HG03565 (cell line): ENCODE data around the gene CD248.

Experiments
- ATAC-seq: cut with Tn5 transposase; IDR thresholded peaks from one replicate; pipeline ENCODE4 v1.9.1; 2021; ENCODE audit warnings: mild to moderate bottlenecking, moderate library complexity; ENCODE audit not compliant: unreplicated experiment

The CD248 gene

GRCh38 chr11:66341502-66342126 lies 24.8 kb upstream of the CD248 start:
- no peak for ATAC-seq

GRCh38 chr11:66340596-66341501 lies 24.0 kb upstream of the CD248 start:
- ATAC-seq = no peak

GRCh38 chr11:66339686-66340483 lies 23.0 kb upstream of the CD248 start:
- ATAC-seq = no peak

GRCh38 chr11:66339162-66339675 lies 22.4 kb upstream of the CD248 start:
- ATAC-seq = no peak

GRCh38 chr11:66338276-66339161 lies 21.7 kb upstream of the CD248 start:
- no peak for ATAC-seq

- ATAC-seq = no peak
Measured at GRCh38 chr11:66337103-66337899, 20.5 kb upstream of the CD248 start.

GRCh38 chr11:66336234-66337102 lies 19.6 kb upstream of the CD248 start, which contains the start of gene RIN1:
Gene RIN1, minus strand, starts transcription at chr11:66336434. Its CDS starts 32 bp downstream, at chr11:66336402.
- no peak for ATAC-seq

GRCh38 chr11:66335531-66336233 lies 18.8 kb upstream of the CD248 start:
- ATAC-seq = no peak

GRCh38 chr11:66334605-66335442 lies 18.0 kb upstream of the CD248 start:
- no peak for ATAC-seq

- ATAC-seq = no peak
Measured at GRCh38 chr11:66333896-66334604, 17.2 kb upstream of the CD248 start.

GRCh38 chr11:66333220-66333877 lies 16.5 kb upstream of the CD248 start:
- no peak for ATAC-seq

- no peak for ATAC-seq
Measured at GRCh38 chr11:66332371-66333219, 15.8 kb upstream of the CD248 start.

GRCh38 chr11:66331542-66332370 lies 14.9 kb upstream of the CD248 start:
- no peak for ATAC-seq

- no peak for ATAC-seq
Measured at GRCh38 chr11:66330931-66331330, 14.1 kb upstream of the CD248 start.
